22Rv1 (cell line): ENCODE measurements around the gene GNG5.

ENCODE experiments used
- ZFX ChIP-seq: fragments of 450-650 bp; IDR thresholded peaks from 2 replicates; pipeline ENCODE4 v1.6.1; 2017; ENCODE audit warnings: antibody characterized with exemption, borderline replicate concordance
- TF ChIP-seq, protein P1 (sequence below): fragments of 450-650 bp; IDR thresholded peaks from 2 replicates; pipeline ENCODE4 v1.5.1; 2017; ENCODE audit warnings: mild to moderate bottlenecking

DNA sequence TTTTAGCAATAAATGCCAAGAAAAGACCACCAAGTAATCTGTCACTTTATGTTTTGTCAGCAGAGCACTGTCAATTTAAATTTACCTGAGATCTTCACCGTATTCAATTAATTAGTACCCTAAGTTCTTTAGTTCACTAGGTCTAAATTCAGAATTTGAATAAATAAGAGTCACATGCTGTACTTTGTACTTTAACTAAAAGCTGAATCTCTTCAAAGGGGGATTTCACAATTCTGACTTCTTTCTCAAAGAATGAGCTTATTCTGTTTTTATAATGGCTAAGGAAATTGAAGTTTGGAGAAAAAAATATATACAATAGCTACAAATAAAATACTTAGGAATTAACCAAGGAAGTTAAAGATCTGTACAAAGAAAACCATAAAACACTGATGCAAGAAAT, 2.1 kb upstream of the GNG5 start:
- TF ChIP-seq, protein P1, sequence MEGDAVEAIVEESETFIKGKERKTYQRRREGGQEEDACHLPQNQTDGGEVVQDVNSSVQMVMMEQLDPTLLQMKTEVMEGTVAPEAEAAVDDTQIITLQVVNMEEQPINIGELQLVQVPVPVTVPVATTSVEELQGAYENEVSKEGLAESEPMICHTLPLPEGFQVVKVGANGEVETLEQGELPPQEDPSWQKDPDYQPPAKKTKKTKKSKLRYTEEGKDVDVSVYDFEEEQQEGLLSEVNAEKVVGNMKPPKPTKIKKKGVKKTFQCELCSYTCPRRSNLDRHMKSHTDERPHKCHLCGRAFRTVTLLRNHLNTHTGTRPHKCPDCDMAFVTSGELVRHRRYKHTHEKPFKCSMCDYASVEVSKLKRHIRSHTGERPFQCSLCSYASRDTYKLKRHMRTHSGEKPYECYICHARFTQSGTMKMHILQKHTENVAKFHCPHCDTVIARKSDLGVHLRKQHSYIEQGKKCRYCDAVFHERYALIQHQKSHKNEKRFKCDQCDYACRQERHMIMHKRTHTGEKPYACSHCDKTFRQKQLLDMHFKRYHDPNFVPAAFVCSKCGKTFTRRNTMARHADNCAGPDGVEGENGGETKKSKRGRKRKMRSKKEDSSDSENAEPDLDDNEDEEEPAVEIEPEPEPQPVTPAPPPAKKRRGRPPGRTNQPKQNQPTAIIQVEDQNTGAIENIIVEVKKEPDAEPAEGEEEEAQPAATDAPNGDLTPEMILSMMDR: no peak
- TF ChIP-seq ZFX: no peak
